PC-3 (cell line): ENCODE data around the gene MAN1B1. TPM values are rescaled to one million over a fixed set of nuclear protein-coding genes. Genes with fewer than 3 reads are reported as not detected.
A peak's percentile ranks its signal among the peaks of the same experiment; 100 is the strongest.

Experiments used
- ATAC-seq: fragments of 200-7000 bp; cut with Tn5 transposase; 2 replicates; pipeline ENCODE4 v1.9.1; 2020; ENCODE audit warnings: mild to moderate bottlenecking, moderate library complexity
- BruUV-seq: library from RNA; stranded (reverse); fragments of 400-500 nt; replicated peaks from 2 replicates; lab custom pipeline; 2021; lab: Mats Ljungman, UMichigan
- CTCF ChIA-PET: fragments of 300-600 bp; sonication (Branson Sonifier 250); formaldehyde crosslinking; loops from one replicate; lab custom pipeline; 2022; ENCODE audit warnings: antibody characterized with exemption; lab: Charles Lee
- POLR2A ChIA-PET: fragments of 300-600 bp; sonication (Branson Sonifier 250); formaldehyde crosslinking; loops from one replicate; lab custom pipeline; 2022; ENCODE audit warnings: antibody characterized with exemption; ENCODE audit not compliant: unreplicated experiment; lab: Charles Lee
- DNase-seq: peaks from one replicate; pipeline ENCODE4 v3.0.0-alpha.2; 2015
- H2AFZ ChIP-seq: fragments of 300-600 bp; sonication (generic); 2 replicates; pipeline ENCODE4 v1.6.0; 2016; ENCODE audit warnings: antibody characterized with exemption, low read length
- H3F3A ChIP-seq: fragments of 300-600 bp; sonication (generic); one replicate; pipeline ENCODE4 v1.6.0; 2017; ENCODE audit warnings: antibody characterized with exemption, low read length, control low read depth, mild to moderate bottlenecking; ENCODE audit not compliant: unreplicated experiment
- H3K27ac ChIP-seq: fragments of 300-600 bp; sonication (generic); 2 replicates; pipeline ENCODE4 v1.5.1; 2016; ENCODE audit warnings: mild to moderate bottlenecking, low read length
- H3K27me3 ChIP-seq: fragments of 300-600 bp; sonication (generic); 2 replicates; pipeline ENCODE4 v1.6.1; 2016; ENCODE audit warnings: low read length, mixed read lengths
- H3K36me3 ChIP-seq: fragments of 300-600 bp; sonication (generic); 2 replicates; pipeline ENCODE4 v1.6.1; 2016; ENCODE audit warnings: low read depth, mixed run types, low read length, mixed read lengths
- H3K4me1 ChIP-seq: fragments of 300-600 bp; sonication (generic); 2 replicates; pipeline ENCODE4 v1.5.1; 2016; ENCODE audit warnings: low read length; ENCODE audit not compliant: insufficient read depth
- H3K4me2 ChIP-seq: fragments of 300-600 bp; sonication (generic); 2 replicates; pipeline ENCODE4 v1.6.0; 2016; ENCODE audit warnings: low read length
- H3K4me3 ChIP-seq: fragments of 300-600 bp; sonication (generic); 2 replicates; pipeline ENCODE4 v1.5.1; 2016; ENCODE audit warnings: mild to moderate bottlenecking, low read length, mixed read lengths
- H3K79me2 ChIP-seq: fragments of 300-600 bp; sonication (generic); 2 replicates; pipeline ENCODE4 v1.6.1; 2017; ENCODE audit warnings: low read length, mixed read lengths
- H3K9ac ChIP-seq: fragments of 300-600 bp; sonication (generic); 2 replicates; pipeline ENCODE4 v1.6.0; 2016; ENCODE audit warnings: mild to moderate bottlenecking, low read length
- H3K9me2 ChIP-seq: fragments of 300-600 bp; sonication (generic); replicated peaks from 2 replicates; pipeline ENCODE4 v1.6.1; 2016; ENCODE audit warnings: mixed run types, low read length, mixed read lengths
- H3K9me3 ChIP-seq: fragments of 300-600 bp; sonication (generic); 2 replicates; pipeline ENCODE4 v1.6.1; 2016; ENCODE audit warnings: low read length, mixed read lengths
- H4K20me1 ChIP-seq: fragments of 300-600 bp; sonication (generic); 2 replicates; pipeline ENCODE4 v1.6.1; 2016; ENCODE audit warnings: low read length, mixed read lengths
- CTCF ChIP-seq: fragments of 300-600 bp; sonication (generic); conservative IDR thresholded peaks from 2 replicates; pipeline ENCODE4 v1.5.1; 2017; ENCODE audit warnings: antibody characterized with exemption, low read depth, mild to moderate bottlenecking, low read length
- EZH2 ChIP-seq: fragments of 300-600 bp; sonication (generic); IDR thresholded peaks from one replicate; pipeline ENCODE4 v1.6.1; 2017; ENCODE audit warnings: antibody characterized with exemption, mild to moderate bottlenecking, low read length; ENCODE audit not compliant: unreplicated experiment
- EZH2phosphoT487 ChIP-seq: fragments of 300-600 bp; sonication (generic); IDR thresholded peaks from 2 replicates; pipeline ENCODE4 v1.6.1; 2018; ENCODE audit warnings: mild to moderate bottlenecking, antibody characterized with exemption, low read length, borderline replicate concordance
- intact Hi-C: fragments of 100-400 bp; cut with micrococcal nuclease; formaldehyde crosslinking; loops from 2 replicates; pipeline ENCODE4 v1.9.0; 2023
- total RNA-seq: library from RNA; depleted of rRNA; stranded (reverse); fragments of >200 nt; gene quantifications from 2 replicates; pipeline ENCODE4 v1.2.3, GENCODE V29; 2014

Gene MAN1B1
- total RNA-seq, 1 experiment from 2014 or later = 65.5 TPM

DNA sequence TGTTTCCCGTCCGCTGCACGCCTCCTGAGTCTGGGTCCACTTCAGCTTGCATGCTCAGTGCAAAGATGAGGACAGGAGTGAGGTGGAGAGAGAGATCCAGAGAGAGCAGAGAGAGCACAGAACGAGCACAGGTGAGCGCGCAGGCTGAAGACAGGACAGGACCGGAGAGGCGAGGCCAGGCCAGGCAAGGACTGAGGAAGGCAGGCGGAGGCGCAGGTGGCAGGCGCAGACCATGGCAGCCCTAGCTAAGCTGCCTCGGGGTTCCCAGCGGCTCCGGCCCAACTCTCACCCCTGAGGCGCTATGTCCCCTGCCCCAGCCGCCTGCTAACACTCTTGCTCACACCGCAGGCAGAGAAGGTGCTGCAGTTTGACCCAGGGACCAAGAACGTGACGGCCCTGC, 61.9 kb downstream of the MAN1B1 start:
- intact Hi-C loops = no loop called here
- H3K4me2 ChIP-seq = no peak overlapping the region
- no peak overlapping the region for H3K27ac ChIP-seq
- H3K4me3 ChIP-seq = no peak overlapping the region
- ATAC-seq (no peak), DNase-seq (no peak)
- TF ChIP-seq CTCF (no peak), EZH2phosphoT487 (no peak), EZH2 (no peak)
- ChIA-PET CTCF (interaction anchor here (0.9 kb wide), 1 partner anchor 19 kb away, joined by 3 read pairs; no protein-coding TSS in a partner anchor), POLR2A (no interaction called here)
- no peaks in the 10 kb centered on the region for H3K27me3 ChIP-seq
- BruUV-seq = no TSS peak
- H2AFZ ChIP-seq = no peak overlapping the region
- no peaks in the 10 kb centered on the region for H3K9me3 ChIP-seq
- H3F3A ChIP-seq = no peaks in the 10 kb centered on the region
- no peak overlapping the region for H3K9ac ChIP-seq
- H3K9me2 ChIP-seq = no peaks in the 10 kb centered on the region
- no peaks in the 10 kb centered on the region for H4K20me1 ChIP-seq
- no peaks in the 10 kb centered on the region for H3K79me2 ChIP-seq
- H3K36me3 ChIP-seq = no peaks in the 10 kb centered on the region
- no peaks in the 10 kb centered on the region; the same call in 1 of the 2 replicates for H3K4me1 ChIP-seq

DNA sequence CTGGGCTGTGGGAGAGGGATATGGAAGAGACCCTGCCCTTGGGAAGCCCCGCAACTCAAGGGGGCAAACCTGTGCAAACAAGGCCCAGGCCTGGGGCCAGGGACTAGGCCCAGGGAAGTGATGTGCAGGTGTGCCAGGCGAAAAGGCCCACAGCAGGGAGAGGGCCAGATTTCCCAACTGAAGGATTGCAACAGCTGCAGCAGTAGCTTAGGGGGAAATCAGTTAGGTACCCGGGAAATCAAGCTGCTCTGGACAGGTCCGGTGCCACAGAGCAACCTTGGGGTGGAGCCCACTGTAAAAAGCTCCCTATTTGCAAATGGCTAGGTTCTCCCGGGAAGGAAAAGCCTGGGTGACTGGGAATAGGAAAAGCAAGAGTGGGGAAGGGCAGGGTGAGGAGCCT, 62.6 kb downstream of the MAN1B1 start:
- H3K27me3 ChIP-seq = no peaks in the 10 kb centered on the region
- BruUV-seq = no TSS peak
- H3K9ac ChIP-seq = no peak overlapping the region; the same call in 1 of the 2 replicates
- peak overlapping the region; percentile 70; the same call in 1 of the 2 replicates for H3K4me2 ChIP-seq
- no peaks in the 10 kb centered on the region for H3K9me2 ChIP-seq
- no peaks in the 10 kb centered on the region for H3F3A ChIP-seq
- intact Hi-C loops = no loop called here
- no peak for DNase-seq
- H2AFZ ChIP-seq = peak overlapping the region; percentile 61; the same call in 1 of the 2 replicates
- TF ChIP-seq EZH2 (no peak), EZH2phosphoT487 (no peak), CTCF (no peak)
- H3K9me3 ChIP-seq = no peaks in the 10 kb centered on the region
- H4K20me1 ChIP-seq = no peaks in the 10 kb centered on the region
- no peak for ATAC-seq
- no peaks in the 10 kb centered on the region; the same call in 1 of the 2 replicates for H3K4me1 ChIP-seq
- H3K4me3 ChIP-seq = no peak overlapping the region
- POLR2A ChIA-PET = no interaction called here
- no peaks in the 10 kb centered on the region for H3K79me2 ChIP-seq
- no peak overlapping the region for H3K27ac ChIP-seq
- CTCF ChIA-PET = interaction anchor here (0.9 kb wide), 1 partner anchor 20 kb away, joined by 3 read pairs; no protein-coding TSS in a partner anchor
- no peaks in the 10 kb centered on the region for H3K36me3 ChIP-seq

DNA sequence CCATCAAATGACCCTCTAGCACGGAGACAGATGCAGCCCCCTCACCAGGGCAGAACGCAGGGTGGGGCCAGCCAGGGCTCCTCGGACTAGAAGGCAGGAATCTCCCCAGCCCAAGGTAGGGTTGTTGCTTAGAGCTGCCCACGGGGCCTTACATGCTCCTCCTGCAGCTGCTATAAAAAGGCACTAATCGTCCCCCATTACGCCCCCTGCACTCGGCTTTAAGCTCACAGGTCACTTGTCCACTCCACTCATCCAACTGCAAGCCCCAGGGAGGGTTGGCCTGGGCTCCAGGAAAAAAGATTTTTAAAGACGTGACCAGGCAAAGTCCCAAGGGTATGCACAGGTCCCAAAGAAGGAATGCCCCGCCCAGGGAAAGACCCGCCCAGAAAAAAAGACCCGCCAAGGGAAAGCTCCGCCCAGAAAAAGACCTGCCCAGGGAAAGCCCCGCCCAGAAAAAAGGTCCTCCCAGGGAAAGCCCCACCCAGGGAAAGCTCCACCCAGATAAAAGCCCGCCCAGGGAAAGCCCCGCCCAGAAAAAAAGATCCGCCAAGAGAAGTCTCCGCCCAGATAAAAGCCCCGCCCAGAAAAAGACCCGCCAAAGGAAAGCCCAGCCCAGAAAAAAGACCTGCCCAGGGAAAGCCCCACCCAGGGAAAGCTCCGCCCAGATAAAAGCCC, 63.3 kb downstream of the MAN1B1 start:
- H4K20me1 ChIP-seq = no peaks in the 10 kb centered on the region
- H3K27ac ChIP-seq = no peak overlapping the region
- no peaks in the 10 kb centered on the region for H3K9me3 ChIP-seq
- peak overlapping the region; percentile 61; the same call in 1 of the 2 replicates for H2AFZ ChIP-seq
- no peak for DNase-seq
- H3K9me2 ChIP-seq = no peaks in the 10 kb centered on the region
- no peaks in the 10 kb centered on the region for H3K36me3 ChIP-seq
- H3K9ac ChIP-seq = peak overlapping the region; percentile 31; the same call in 1 of the 2 replicates
- H3K4me1 ChIP-seq = no peaks in the 10 kb centered on the region; the same call in 1 of the 2 replicates
- ATAC-seq = peak; percentile 20
- no peak for TF ChIP-seq EZH2phosphoT487
- no peak for TF ChIP-seq CTCF
- no peak for TF ChIP-seq EZH2
- BruUV-seq = no TSS peak
- ChIA-PET POLR2A (interaction anchor here (0.6 to 0.7 kb wide), 6 partner anchors 9 to 220 kb away, joined by 3 to 27 read pairs (median 12); no protein-coding TSS in a partner anchor), CTCF (interaction anchor here (0.7 to 1.4 kb wide), 4 partner anchors 20 to 101 kb away, joined by 3 to 6 read pairs (median 4); partner anchors contain the start of genes MAN1B1 and TMEM210)
- intact Hi-C loops = loop anchor here (2.0 kb wide), 1 partner anchor 39 kb away; the partner anchor contains the start of genes ANAPC2 and SSNA1
- H3K27me3 ChIP-seq = no peaks in the 10 kb centered on the region
- no peaks in the 10 kb centered on the region for H3K79me2 ChIP-seq
- peak overlapping the region; percentile 70 for H3K4me2 ChIP-seq
- peak overlapping the region; percentile 48 for H3K4me3 ChIP-seq
- H3F3A ChIP-seq = no peaks in the 10 kb centered on the region
